OCI-LY1 (cell line): Measurements from ENCODE around the gene MED15.

ENCODE experiments used
- H2AFZ ChIP-seq: fragments of 200-600 bp; sonication (generic), shearing (Covaris generic); 2 replicates; pipeline ENCODE4 v1.6.0; 2014; ENCODE audit warnings: antibody characterized with exemption, mild to moderate bottlenecking, low read length
- H3F3A ChIP-seq: fragments of 200-600 bp; sonication (generic), shearing (Covaris generic); 2 replicates; pipeline ENCODE4 v1.6.0; 2014; ENCODE audit warnings: mild to moderate bottlenecking, antibody characterized with exemption, low read length, moderate library complexity; ENCODE audit not compliant: insufficient read depth
- H3K27ac ChIP-seq: fragments of 200-600 bp; sonication (generic); 2 replicates; pipeline ENCODE4 v1.5.1; 2014; ENCODE audit warnings: low read length, mixed run types, mild to moderate bottlenecking, low read depth; ENCODE audit not compliant: poor library complexity, severe bottlenecking
- H3K27me3 ChIP-seq: fragments of 200-600 bp; sonication (generic); 2 replicates; pipeline ENCODE4 v1.6.0; 2014; ENCODE audit warnings: antibody characterized with exemption, mild to moderate bottlenecking, low read length, moderate library complexity; ENCODE audit not compliant: insufficient read depth
- H3K36me3 ChIP-seq: fragments of 200-600 bp; sonication (generic); 2 replicates; pipeline ENCODE4 v1.6.1; 2014; ENCODE audit warnings: mild to moderate bottlenecking, antibody characterized with exemption, low read length, moderate library complexity, mixed read lengths; ENCODE audit not compliant: insufficient read depth
- H3K4me1 ChIP-seq: fragments of 200-600 bp; sonication (generic); 2 replicates; pipeline ENCODE4 v1.5.1; 2014; ENCODE audit warnings: mild to moderate bottlenecking, low read length, moderate library complexity; ENCODE audit not compliant: insufficient read depth, severe bottlenecking
- H3K4me2 ChIP-seq: fragments of 200-600 bp; sonication (generic), shearing (Covaris generic); 2 replicates; pipeline ENCODE4 v1.6.1; 2014; ENCODE audit warnings: low read length
- H3K4me3 ChIP-seq: fragments of 200-600 bp; sonication (generic); 2 replicates; pipeline ENCODE4 v1.5.1; 2014; ENCODE audit warnings: low read length, low read depth, mild to moderate bottlenecking, mixed read lengths; ENCODE audit not compliant: poor library complexity, severe bottlenecking
- H3K79me2 ChIP-seq: fragments of 200-600 bp; shearing (Covaris generic); 2 replicates; pipeline ENCODE4 v1.6.1; 2016; ENCODE audit warnings: mixed run types, low read length, mixed read lengths; ENCODE audit not compliant: insufficient read depth
- H3K9ac ChIP-seq: fragments of 200-600 bp; sonication (generic), shearing (Covaris generic); 2 replicates; pipeline ENCODE4 v1.6.1; 2014; ENCODE audit warnings: mild to moderate bottlenecking, low read length, mixed read lengths
- H3K9me2 ChIP-seq: fragments of 200-600 bp; sonication (generic), shearing (Covaris generic); 2 replicates; pipeline ENCODE4 v1.6.1; 2014; ENCODE audit warnings: low read depth, mild to moderate bottlenecking, low read length, mixed read lengths
- H3K9me3 ChIP-seq: fragments of 200-600 bp; shearing (Covaris generic); 2 replicates; pipeline ENCODE4 v1.6.1; 2014; ENCODE audit warnings: low read length, mixed read lengths
- H4K20me1 ChIP-seq: fragments of 200-600 bp; sonication (generic), shearing (Covaris generic); 2 replicates; pipeline ENCODE4 v1.6.0; 2016; ENCODE audit warnings: mild to moderate bottlenecking, low read length; ENCODE audit not compliant: insufficient read depth
- EZH2 ChIP-seq: fragments of 200-600 bp; sonication (generic), shearing (Covaris generic); IDR thresholded peaks from 2 replicates; pipeline ENCODE4 v1.8.0; 2017; ENCODE audit warnings: borderline replicate concordance, mixed run types, mild to moderate bottlenecking, antibody characterized with exemption, low read length, moderate library complexity, mixed read lengths
- TF ChIP-seq, protein P1 (sequence below): fragments of 200-600 bp; sonication (generic), shearing (Covaris generic); IDR thresholded peaks from 2 replicates; pipeline ENCODE4 v1.5.1; 2017; ENCODE audit warnings: mild to moderate bottlenecking, antibody characterized with exemption, low read length, moderate library complexity, mixed read lengths

The MED15 gene

DNA sequence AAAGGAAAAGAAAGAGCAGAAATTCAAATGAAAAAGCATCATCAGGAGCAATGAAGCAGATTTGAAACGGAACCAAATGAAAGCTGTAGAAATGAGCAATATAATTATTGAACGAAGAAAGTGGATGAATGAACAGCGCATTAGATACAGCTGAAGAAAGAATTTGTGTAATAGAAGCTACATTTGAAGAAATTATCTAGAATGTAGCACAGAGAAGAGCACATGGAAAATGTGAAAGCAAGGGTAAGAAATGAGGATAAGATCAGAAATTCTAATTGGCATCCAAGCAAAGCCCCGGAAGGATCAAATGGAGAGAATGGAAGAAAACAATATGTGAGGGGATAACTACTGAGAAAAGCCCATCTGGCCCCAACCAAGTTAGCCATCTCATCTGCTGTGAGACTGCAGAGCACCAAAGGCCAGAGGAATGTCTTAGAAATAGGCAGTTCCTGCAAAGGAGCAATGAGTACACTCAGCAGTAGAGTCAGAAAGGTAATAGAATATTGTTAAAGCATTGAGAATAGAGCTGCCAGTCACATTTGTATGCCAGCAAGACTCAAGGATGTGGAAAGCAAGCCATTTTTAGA lies 51.9 kb downstream of the MED15 start:
- no peaks in the 10 kb centered on the region for H3K79me2 ChIP-seq
- no peaks in the 10 kb centered on the region for H3F3A ChIP-seq
- no peaks in the 10 kb centered on the region for H4K20me1 ChIP-seq
- H3K27ac ChIP-seq = no peak overlapping the region
- no peak overlapping the region for H3K9ac ChIP-seq
- no peak overlapping the region for H3K4me3 ChIP-seq
- H3K9me2 ChIP-seq = no peaks in the 10 kb centered on the region
- peaks cover 65% of the 10 kb centered on the region for H3K36me3 ChIP-seq
- H3K27me3 ChIP-seq = no peaks in the 10 kb centered on the region
- TF ChIP-seq, protein P1, sequence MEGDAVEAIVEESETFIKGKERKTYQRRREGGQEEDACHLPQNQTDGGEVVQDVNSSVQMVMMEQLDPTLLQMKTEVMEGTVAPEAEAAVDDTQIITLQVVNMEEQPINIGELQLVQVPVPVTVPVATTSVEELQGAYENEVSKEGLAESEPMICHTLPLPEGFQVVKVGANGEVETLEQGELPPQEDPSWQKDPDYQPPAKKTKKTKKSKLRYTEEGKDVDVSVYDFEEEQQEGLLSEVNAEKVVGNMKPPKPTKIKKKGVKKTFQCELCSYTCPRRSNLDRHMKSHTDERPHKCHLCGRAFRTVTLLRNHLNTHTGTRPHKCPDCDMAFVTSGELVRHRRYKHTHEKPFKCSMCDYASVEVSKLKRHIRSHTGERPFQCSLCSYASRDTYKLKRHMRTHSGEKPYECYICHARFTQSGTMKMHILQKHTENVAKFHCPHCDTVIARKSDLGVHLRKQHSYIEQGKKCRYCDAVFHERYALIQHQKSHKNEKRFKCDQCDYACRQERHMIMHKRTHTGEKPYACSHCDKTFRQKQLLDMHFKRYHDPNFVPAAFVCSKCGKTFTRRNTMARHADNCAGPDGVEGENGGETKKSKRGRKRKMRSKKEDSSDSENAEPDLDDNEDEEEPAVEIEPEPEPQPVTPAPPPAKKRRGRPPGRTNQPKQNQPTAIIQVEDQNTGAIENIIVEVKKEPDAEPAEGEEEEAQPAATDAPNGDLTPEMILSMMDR = no peak
- no peak for TF ChIP-seq EZH2
- peaks cover 8% of the 10 kb centered on the region for H3K4me1 ChIP-seq
- H3K4me2 ChIP-seq = no peak overlapping the region
- H2AFZ ChIP-seq = no peak overlapping the region
- H3K9me3 ChIP-seq = peaks cover 12% of the 10 kb centered on the region

DNA sequence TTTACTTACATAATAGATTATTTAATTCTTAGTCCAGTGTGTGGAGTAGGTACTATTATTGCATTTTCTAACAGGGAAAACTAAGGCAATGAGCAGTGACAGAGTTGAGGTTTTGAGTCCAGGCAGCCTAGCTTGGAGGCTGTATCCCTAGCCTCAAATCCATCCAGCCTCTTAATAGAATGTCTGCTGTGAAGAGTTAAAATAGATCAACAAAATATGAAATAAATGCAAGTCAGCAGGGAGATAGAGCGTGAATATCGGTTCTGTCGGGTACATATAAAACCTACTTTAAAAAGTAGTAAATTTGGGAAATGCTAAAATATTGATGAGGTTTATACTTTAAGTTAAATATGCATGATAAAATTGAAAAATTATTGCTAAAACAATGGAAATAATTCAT lies 53.3 kb downstream of the MED15 start:
- Histone ChIP-seq H3K9me3 (peaks cover 12% of the 10 kb centered on the region), H3K9me2 (no peaks in the 10 kb centered on the region), H3K27me3 (no peaks in the 10 kb centered on the region), H3K79me2 (no peaks in the 10 kb centered on the region), H3K4me3 (no peak overlapping the region), H3K27ac (no peak overlapping the region), H3K36me3 (peaks cover 63% of the 10 kb centered on the region), H4K20me1 (no peaks in the 10 kb centered on the region), H3K9ac (no peak overlapping the region), H3K4me2 (no peak overlapping the region), H2AFZ (no peak overlapping the region), H3F3A (no peaks in the 10 kb centered on the region), H3K4me1 (peaks cover 8% of the 10 kb centered on the region)
- TF ChIP-seq EZH2 = no peak
- TF ChIP-seq, protein P1 = no peak

DNA sequence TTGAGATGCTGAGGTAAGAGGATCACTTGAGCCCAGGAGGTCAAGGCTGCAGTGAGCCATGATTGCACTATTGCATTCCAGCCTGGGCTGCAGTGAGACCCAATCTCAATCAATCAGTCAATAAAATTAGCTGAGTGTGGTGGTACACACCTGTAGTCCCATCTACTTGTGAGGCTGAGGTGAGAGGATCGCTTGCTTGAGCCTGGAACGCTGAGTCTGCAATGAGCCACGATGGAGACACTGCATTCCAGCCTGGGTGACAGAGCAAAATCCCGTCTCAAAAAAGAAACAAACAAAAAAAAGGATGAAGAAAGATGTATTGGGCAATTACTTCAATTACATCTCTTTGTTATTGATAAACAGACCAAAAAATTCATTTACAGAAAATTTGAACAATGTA lies 54.5 kb downstream of the MED15 start:
- no peaks in the 10 kb centered on the region for H4K20me1 ChIP-seq
- TF ChIP-seq, protein P1 = no peak
- TF ChIP-seq EZH2 = no peak

More for the DNA sequence above, 54.5 kb downstream of the MED15 start:
- Histone ChIP-seq H3K4me3 (no peak overlapping the region), H3K9me3 (peaks cover 12% of the 10 kb centered on the region), H3K27ac (no peak overlapping the region), H3K4me1 (peaks cover 4% of the 10 kb centered on the region), H3K36me3 (peaks cover 62% of the 10 kb centered on the region), H3K9me2 (no peaks in the 10 kb centered on the region), H3K79me2 (no peaks in the 10 kb centered on the region), H3K4me2 (no peak overlapping the region), H3K27me3 (no peaks in the 10 kb centered on the region), H3K9ac (no peak overlapping the region), H2AFZ (no peak overlapping the region), H3F3A (no peaks in the 10 kb centered on the region)
